OCI-LY1 (cell line): ENCODE data around the gene TAGLN.

ENCODE experiments used
- H2AFZ ChIP-seq: fragments of 200-600 bp; sonication (generic), shearing (Covaris generic); 2 replicates; pipeline ENCODE4 v1.6.0; 2014; ENCODE audit warnings: antibody characterized with exemption, mild to moderate bottlenecking, low read length
- H3F3A ChIP-seq: fragments of 200-600 bp; sonication (generic), shearing (Covaris generic); 2 replicates; pipeline ENCODE4 v1.6.0; 2014; ENCODE audit warnings: mild to moderate bottlenecking, antibody characterized with exemption, low read length, moderate library complexity; ENCODE audit not compliant: insufficient read depth
- H3K27ac ChIP-seq: fragments of 200-600 bp; sonication (generic); 2 replicates; pipeline ENCODE4 v1.5.1; 2014; ENCODE audit warnings: low read length, mixed run types, mild to moderate bottlenecking, low read depth; ENCODE audit not compliant: poor library complexity, severe bottlenecking
- H3K27me3 ChIP-seq: fragments of 200-600 bp; sonication (generic); 2 replicates; pipeline ENCODE4 v1.6.0; 2014; ENCODE audit warnings: antibody characterized with exemption, mild to moderate bottlenecking, low read length, moderate library complexity; ENCODE audit not compliant: insufficient read depth
- H3K36me3 ChIP-seq: fragments of 200-600 bp; sonication (generic); 2 replicates; pipeline ENCODE4 v1.6.1; 2014; ENCODE audit warnings: mild to moderate bottlenecking, antibody characterized with exemption, low read length, moderate library complexity, mixed read lengths; ENCODE audit not compliant: insufficient read depth
- H3K4me1 ChIP-seq: fragments of 200-600 bp; sonication (generic); 2 replicates; pipeline ENCODE4 v1.5.1; 2014; ENCODE audit warnings: mild to moderate bottlenecking, low read length, moderate library complexity; ENCODE audit not compliant: insufficient read depth, severe bottlenecking
- H3K4me2 ChIP-seq: fragments of 200-600 bp; sonication (generic), shearing (Covaris generic); 2 replicates; pipeline ENCODE4 v1.6.1; 2014; ENCODE audit warnings: low read length
- H3K4me3 ChIP-seq: fragments of 200-600 bp; sonication (generic); 2 replicates; pipeline ENCODE4 v1.5.1; 2014; ENCODE audit warnings: low read length, low read depth, mild to moderate bottlenecking, mixed read lengths; ENCODE audit not compliant: poor library complexity, severe bottlenecking
- H3K79me2 ChIP-seq: fragments of 200-600 bp; shearing (Covaris generic); 2 replicates; pipeline ENCODE4 v1.6.1; 2016; ENCODE audit warnings: mixed run types, low read length, mixed read lengths; ENCODE audit not compliant: insufficient read depth
- H3K9ac ChIP-seq: fragments of 200-600 bp; sonication (generic), shearing (Covaris generic); 2 replicates; pipeline ENCODE4 v1.6.1; 2014; ENCODE audit warnings: mild to moderate bottlenecking, low read length, mixed read lengths
- H3K9me2 ChIP-seq: fragments of 200-600 bp; sonication (generic), shearing (Covaris generic); 2 replicates; pipeline ENCODE4 v1.6.1; 2014; ENCODE audit warnings: low read depth, mild to moderate bottlenecking, low read length, mixed read lengths
- H3K9me3 ChIP-seq: fragments of 200-600 bp; shearing (Covaris generic); 2 replicates; pipeline ENCODE4 v1.6.1; 2014; ENCODE audit warnings: low read length, mixed read lengths
- H4K20me1 ChIP-seq: fragments of 200-600 bp; sonication (generic), shearing (Covaris generic); 2 replicates; pipeline ENCODE4 v1.6.0; 2016; ENCODE audit warnings: mild to moderate bottlenecking, low read length; ENCODE audit not compliant: insufficient read depth
- EZH2 ChIP-seq: fragments of 200-600 bp; sonication (generic), shearing (Covaris generic); IDR thresholded peaks from 2 replicates; pipeline ENCODE4 v1.8.0; 2017; ENCODE audit warnings: borderline replicate concordance, mixed run types, mild to moderate bottlenecking, antibody characterized with exemption, low read length, moderate library complexity, mixed read lengths
- TF ChIP-seq, protein P1 (sequence below): fragments of 200-600 bp; sonication (generic), shearing (Covaris generic); IDR thresholded peaks from 2 replicates; pipeline ENCODE4 v1.5.1; 2017; ENCODE audit warnings: mild to moderate bottlenecking, antibody characterized with exemption, low read length, moderate library complexity, mixed read lengths

The TAGLN gene

GRCh38 chr11:117255966-117256365 lies 56.8 kb downstream of the TAGLN start:
- Histone ChIP-seq H3K4me2 (no peak overlapping the region), H3K36me3 (no peaks in the 10 kb centered on the region), H3K27ac (no peak overlapping the region), H3K79me2 (no peaks in the 10 kb centered on the region), H2AFZ (no peak overlapping the region), H3K4me1 (no peaks in the 10 kb centered on the region), H4K20me1 (no peaks in the 10 kb centered on the region), H3K9ac (no peak overlapping the region), H3K27me3 (no peaks in the 10 kb centered on the region), H3K9me2 (no peaks in the 10 kb centered on the region), H3F3A (no peaks in the 10 kb centered on the region), H3K4me3 (no peak overlapping the region), H3K9me3 (no peaks in the 10 kb centered on the region)
- TF ChIP-seq EZH2: no peak
- TF ChIP-seq, protein P1, sequence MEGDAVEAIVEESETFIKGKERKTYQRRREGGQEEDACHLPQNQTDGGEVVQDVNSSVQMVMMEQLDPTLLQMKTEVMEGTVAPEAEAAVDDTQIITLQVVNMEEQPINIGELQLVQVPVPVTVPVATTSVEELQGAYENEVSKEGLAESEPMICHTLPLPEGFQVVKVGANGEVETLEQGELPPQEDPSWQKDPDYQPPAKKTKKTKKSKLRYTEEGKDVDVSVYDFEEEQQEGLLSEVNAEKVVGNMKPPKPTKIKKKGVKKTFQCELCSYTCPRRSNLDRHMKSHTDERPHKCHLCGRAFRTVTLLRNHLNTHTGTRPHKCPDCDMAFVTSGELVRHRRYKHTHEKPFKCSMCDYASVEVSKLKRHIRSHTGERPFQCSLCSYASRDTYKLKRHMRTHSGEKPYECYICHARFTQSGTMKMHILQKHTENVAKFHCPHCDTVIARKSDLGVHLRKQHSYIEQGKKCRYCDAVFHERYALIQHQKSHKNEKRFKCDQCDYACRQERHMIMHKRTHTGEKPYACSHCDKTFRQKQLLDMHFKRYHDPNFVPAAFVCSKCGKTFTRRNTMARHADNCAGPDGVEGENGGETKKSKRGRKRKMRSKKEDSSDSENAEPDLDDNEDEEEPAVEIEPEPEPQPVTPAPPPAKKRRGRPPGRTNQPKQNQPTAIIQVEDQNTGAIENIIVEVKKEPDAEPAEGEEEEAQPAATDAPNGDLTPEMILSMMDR: no peak

DNA sequence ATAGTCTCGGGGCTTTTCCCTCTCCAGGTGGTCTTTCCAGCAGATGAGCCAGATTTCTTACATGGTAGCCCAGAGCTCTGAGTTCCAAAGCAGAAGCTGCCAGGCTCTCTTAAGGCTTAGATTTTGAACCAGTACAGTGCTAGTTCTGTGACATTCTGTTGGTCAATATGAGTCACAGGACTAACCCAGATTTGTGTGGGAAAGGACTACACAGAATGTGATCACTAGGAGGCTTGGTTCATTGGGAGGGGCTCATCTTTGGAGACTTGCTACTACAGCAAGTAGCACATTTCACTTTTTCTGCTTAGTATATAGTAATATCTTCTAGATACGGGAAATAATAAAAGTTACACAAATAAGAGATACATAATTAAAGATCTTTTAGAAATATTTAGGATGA lies 57.4 kb downstream of the TAGLN start:
- H3K79me2 ChIP-seq: no peaks in the 10 kb centered on the region
- H3F3A ChIP-seq: no peaks in the 10 kb centered on the region
- H3K27me3 ChIP-seq: no peaks in the 10 kb centered on the region
- H3K9ac ChIP-seq: no peak overlapping the region
- no peak overlapping the region for H3K4me2 ChIP-seq
- H3K4me3 ChIP-seq: no peak overlapping the region
- no peaks in the 10 kb centered on the region for H3K9me3 ChIP-seq
- no peak overlapping the region for H3K27ac ChIP-seq
- no peak overlapping the region for H2AFZ ChIP-seq
- H3K36me3 ChIP-seq: no peaks in the 10 kb centered on the region
- no peaks in the 10 kb centered on the region for H3K9me2 ChIP-seq
- TF ChIP-seq, protein P1: no peak
- TF ChIP-seq EZH2: no peak
- no peaks in the 10 kb centered on the region for H3K4me1 ChIP-seq
- H4K20me1 ChIP-seq: no peaks in the 10 kb centered on the region
